KOPT-K1 (cell line): ENCODE results near the gene CLCN1.
"Not testable (repeated sequence)": the region's sequence is repeated elsewhere in the genome, so short reads cannot be mapped to it uniquely, and the experiment has no call there.

Source experiments
- H3K27ac ChIP-seq: fragments of 200-600 bp; sonication (generic); 2 replicates; pipeline ENCODE4 v1.5.1; 2016; ENCODE audit warnings: antibody characterized with exemption, mild to moderate bottlenecking, low read depth, low read length; ENCODE audit not compliant: poor library complexity, severe bottlenecking
- H3K36me3 ChIP-seq: fragments of 200-600 bp; sonication (generic); 2 replicates; pipeline ENCODE4 v1.5.1; 2017; ENCODE audit warnings: antibody characterized with exemption, mild to moderate bottlenecking, low read length, moderate library complexity; ENCODE audit not compliant: insufficient read depth
- H3K9me3 ChIP-seq: fragments of 200-600 bp; sonication (generic); 2 replicates; pipeline ENCODE4 v1.5.1; 2017; ENCODE audit warnings: antibody characterized with exemption, low read length, mild to moderate bottlenecking; ENCODE audit not compliant: insufficient read depth, poor library complexity, severe bottlenecking

CLCN1 gene

DNA sequence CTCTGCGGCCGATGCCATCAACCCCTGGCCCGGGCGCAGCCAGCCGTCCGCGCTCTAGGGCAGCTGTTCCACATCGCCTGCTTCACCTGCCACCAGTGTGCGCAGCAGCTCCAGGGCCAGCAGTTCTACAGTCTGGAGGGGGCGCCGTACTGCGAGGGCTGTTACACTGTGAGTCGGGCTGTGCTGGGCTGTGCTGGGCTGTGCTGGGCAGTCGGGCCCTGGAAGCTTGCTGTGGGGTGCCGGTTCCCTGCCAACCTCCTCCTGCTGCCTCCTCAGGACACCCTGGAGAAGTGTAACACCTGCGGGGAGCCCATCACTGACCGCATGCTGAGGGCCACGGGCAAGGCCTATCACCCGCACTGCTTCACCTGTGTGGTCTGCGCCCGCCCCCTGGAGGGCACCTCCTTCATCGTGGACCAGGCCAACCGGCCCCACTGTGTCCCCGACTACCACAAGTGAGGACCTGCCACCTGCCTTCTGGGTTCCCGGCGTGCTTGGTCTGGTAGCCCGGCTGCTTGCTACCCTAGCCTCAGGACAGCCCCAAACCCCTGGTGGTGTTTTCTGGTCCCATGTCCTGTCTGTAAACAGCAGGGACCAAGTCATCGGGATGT, 72.7 kb downstream of the CLCN1 start:
- H3K36me3 ChIP-seq = no peaks in the 10 kb centered on the region
- H3K9me3 ChIP-seq = no peaks in the 10 kb centered on the region
- H3K27ac ChIP-seq = no peak overlapping the region

DNA sequence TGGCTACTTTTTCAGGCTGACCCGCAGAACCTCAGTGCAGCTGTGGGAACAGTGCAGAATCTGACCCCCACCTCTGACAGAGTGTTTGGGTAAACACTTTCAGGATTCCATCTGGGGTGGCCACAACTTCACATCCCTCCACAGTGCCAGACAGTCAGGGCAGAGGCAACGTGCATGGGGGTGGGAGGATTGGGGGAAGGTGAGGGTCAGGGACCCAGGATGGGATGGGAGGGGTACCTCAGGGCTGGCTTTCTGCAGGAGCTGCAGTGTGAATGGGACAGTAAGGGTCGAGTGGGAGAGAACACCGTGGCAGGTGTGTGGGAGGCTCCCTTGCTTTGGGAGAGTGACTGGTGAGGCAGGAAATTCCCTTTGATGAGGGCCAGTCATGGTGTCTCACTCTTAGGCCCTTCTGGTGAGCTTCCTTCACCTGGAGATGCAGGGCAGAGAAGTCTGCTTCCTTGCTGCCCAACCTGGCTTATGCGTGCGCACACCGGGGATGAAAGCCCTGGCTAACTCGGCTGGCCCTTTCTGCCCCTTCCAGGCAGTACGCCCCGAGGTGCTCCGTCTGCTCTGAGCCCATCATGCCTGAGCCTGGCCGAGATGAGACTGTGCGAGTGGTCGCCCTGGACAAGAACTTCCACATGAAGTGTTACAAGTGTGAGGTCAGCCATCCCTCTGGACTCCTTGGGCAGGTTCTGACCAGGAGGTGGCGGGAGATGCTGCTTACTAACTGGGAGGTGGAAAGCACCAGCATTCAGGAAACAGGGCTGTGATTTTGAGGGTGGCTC, 73.6 kb downstream of the CLCN1 start:
- no peak overlapping the region for H3K27ac ChIP-seq
- H3K36me3 ChIP-seq = no peaks in the 10 kb centered on the region
- no peaks in the 10 kb centered on the region for H3K9me3 ChIP-seq

DNA sequence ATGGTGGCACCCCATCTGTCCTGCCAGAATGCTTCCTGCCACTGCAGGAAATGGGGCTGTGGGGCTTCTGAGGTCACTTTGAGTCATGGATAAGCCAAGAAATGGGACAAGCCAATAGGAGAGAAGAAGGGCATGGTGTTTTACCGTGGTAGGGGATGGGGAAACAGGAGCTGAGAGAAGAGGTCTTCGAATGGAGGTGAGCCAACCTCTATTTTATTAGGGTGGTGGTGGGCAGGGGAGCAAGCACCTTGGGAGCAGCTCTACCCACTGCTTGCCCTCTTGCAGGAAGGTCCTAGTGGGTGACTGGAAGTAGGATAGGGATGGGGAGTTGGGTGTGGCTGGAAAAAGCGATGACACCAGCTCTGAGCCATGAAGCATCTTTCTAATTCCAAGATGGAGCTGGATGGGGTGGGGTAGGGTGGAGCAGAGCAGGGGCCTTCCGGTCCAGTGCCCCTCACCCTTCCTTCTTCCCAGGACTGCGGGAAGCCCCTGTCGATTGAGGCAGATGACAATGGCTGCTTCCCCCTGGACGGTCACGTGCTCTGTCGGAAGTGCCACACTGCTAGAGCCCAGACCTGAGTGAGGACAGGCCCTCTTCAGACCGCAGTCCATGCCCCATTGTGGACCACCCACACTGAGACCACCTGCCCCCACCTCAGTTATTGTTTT, 74.3 kb downstream of the CLCN1 start:
- Histone ChIP-seq H3K36me3 (no peaks in the 10 kb centered on the region), H3K27ac (no peak overlapping the region), H3K9me3 (no peaks in the 10 kb centered on the region)

DNA sequence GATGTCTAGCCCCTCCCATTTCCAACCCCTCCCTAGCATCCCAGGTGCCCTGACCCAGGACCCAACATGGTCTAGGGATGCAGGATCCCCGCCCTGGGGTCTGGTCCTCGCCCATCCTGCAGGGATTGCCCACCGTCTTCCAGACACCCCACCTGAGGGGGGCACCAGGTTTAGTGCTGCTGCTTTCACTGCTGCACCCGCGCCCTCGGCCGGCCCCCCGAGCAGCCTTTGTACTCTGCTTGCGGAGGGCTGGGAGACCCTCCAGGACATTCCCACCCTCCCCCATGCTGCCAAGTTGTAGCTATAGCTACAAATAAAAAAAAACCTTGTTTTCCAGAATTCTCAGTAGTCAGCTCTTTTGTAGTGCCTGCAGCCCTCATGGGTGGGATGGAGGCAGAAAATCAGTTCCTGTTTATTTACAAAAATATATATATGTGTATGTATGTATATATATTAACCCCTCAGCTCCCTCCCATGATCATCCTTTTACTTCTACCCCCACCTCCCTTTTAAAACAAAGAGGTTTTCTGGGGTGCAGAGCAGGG, 74.9 kb downstream of the CLCN1 start:
- Histone ChIP-seq H3K36me3 (no peaks in the 10 kb centered on the region), H3K27ac (no peak overlapping the region)

DNA sequence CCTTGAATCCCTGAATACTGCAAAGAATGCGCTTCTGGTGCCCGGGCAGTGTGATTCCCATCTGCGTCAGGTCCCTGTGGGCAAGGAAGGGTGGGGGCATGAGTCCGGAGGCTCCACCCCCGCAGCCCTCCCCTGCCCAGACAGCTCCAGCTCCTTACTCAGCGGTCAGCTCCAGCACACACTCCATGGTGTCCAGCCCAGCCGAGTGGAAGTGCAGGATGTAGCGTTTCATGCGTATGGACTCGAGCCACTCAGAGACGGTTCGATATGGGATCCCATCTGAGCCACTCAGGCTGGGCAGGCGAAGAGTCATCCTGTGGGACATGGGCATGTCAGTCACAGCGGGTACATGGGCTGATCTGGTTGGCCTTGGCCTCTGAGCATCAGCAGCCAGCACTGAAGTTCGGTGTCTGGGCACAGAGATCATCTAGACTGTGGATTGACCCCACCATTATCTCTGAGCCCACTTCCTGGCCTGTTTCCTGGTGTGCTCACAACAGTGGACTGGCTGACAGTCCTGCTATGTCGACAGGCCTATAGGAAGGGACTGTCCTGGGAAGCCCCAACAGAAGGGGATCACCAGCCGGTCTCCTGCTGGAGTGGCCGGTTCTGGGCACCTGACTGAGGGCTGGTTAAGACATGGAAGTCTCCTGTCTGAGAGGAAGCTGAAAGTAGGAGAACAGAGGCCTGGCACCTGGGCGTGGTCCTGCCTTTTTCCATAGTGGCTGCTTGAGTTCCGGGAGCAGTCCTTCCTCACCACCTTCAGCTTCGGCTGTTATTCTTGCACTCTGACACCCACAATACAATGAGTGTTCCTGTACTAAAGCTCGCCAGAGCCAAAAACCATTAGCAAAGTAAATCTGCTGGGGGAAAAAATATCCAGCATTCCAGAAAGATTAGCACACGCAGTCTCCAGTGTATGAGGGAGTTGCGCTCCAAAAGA, 75.8 kb downstream of the CLCN1 start:
- H3K27ac ChIP-seq = no peak overlapping the region
- H3K36me3 ChIP-seq = no peaks in the 10 kb centered on the region
- no peaks in the 10 kb centered on the region for H3K9me3 ChIP-seq

More for the DNA sequence above, 74.9 kb downstream of the CLCN1 start:
- no peaks in the 10 kb centered on the region for H3K9me3 ChIP-seq

DNA sequence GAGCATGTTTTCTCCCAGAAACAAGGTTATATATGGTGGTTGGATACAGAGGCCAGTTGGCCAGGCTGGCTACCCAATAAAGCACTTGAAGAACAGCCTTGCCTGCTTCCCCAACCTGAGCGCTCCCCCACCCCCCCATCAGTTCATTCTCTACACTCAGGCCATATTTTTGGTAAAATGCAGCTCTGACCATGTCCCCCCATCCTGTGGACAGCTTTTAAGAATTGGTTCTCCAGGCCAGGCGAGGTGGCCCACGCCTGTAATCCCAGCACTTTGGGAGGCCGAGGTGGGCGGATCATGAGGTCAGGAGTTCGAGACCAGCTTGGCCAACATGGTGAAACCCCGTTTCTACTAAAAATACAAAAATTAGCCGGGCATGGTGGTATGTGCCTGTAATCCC, 76.5 kb downstream of the CLCN1 start:
- H3K9me3 ChIP-seq, H3K27ac ChIP-seq, H3K36me3 ChIP-seq: not testable (repeated sequence)

DNA sequence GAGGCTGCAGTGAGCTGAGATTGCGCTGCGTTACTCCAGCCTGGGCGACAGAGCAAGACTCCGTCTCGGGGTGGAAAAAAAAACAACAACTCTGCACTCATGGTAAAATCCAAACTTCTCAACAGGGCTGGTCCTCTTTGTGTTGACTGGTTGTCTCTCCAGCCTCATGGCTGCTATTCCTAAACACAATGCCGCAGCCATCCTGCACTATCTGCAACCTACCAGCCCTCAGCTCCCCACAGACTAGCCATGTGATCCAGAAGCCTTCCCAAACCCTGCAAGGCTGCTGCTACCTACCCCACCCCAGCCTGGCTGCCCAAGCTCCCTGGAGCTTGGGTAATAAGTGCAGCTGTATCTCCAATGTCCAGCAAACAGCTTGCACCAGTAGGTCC, 77.0 kb downstream of the CLCN1 start:
- no peaks in the 10 kb centered on the region for H3K36me3 ChIP-seq

DNA sequence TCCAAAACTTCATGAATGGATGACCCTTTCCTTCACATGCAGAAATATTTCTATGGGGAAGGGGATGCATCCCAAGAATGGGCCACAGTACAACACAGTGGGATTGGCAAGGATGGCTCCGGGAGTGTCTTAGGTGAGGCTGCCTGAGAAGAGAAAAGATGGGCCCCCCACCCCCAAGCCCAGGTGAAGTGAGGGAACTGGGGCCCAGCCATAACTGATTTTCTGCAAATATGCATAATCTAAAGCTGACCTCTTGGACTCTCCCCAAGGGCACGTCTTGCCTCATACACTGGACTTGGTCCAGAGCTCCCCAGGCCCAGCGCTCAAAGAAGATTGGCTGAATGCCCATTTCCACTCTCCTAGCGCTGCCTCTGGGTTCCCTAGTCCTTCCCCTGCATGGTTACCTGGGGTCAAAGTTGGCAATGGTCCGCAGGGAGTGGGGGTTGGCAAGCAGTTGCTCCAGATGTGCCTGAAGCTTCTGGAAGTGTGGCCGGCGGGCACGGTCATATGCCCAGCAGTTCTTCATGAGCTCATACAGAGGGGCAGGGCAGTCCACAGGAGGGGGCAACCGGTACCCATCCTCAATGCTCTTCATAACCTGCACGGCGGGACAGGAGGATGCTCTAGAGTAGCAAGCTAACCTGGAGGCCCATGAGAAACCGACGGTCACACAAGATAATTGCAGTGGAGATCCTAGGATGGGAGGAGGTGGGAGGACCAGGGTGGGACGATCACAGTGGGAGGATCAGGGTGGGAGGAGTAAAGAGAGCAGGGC, 77.5 kb downstream of the CLCN1 start:
- Histone ChIP-seq H3K9me3 (no peaks in the 10 kb centered on the region), H3K36me3 (no peaks in the 10 kb centered on the region), H3K27ac (no peak overlapping the region)

More for the DNA sequence above, 77.0 kb downstream of the CLCN1 start:
- H3K9me3 ChIP-seq = no peaks in the 10 kb centered on the region
- H3K27ac ChIP-seq = no peak overlapping the region

DNA sequence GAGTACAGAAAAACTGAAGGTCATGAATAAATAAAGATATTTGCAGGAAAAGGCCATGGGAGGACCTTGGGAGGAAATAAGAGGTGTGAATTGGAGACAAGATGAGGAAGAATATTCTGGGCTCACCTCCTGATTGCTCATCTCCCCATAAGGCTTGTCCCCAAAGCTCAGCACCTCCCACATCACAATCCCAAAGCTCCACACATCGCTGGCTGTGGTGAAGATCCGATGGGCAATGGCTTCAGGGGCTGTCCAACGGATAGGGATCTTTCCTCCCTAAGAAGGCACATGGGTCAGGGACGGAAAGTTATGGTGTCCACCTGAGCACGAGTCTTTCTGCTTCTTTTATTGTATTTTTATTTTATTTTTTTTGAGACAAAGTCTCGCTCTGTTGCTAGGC, 78.2 kb downstream of the CLCN1 start:
- no peaks in the 10 kb centered on the region for H3K9me3 ChIP-seq
- no peak overlapping the region for H3K27ac ChIP-seq
- no peaks in the 10 kb centered on the region for H3K36me3 ChIP-seq

DNA sequence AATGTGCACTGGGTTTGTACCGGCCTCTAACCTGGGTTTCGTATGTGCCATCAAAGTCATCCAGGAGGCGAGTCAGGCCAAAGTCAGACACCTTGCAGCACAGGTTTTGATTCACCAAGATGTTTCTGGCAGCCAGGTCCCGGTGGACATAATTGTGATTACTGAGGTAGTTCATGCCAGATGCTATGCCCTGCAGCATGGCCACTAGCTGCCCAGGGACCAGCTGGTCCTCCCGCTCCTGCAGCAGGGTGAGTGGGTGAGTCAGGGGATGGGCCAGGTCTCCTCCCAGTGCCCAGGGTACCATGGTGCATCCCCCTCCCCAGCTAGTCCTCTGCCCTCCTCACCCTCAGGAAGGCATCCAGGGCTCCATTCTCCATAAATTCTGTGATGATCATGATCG, 78.9 kb downstream of the CLCN1 start:
- no peak overlapping the region for H3K27ac ChIP-seq
- H3K36me3 ChIP-seq = no peaks in the 10 kb centered on the region
- no peaks in the 10 kb centered on the region for H3K9me3 ChIP-seq

DNA sequence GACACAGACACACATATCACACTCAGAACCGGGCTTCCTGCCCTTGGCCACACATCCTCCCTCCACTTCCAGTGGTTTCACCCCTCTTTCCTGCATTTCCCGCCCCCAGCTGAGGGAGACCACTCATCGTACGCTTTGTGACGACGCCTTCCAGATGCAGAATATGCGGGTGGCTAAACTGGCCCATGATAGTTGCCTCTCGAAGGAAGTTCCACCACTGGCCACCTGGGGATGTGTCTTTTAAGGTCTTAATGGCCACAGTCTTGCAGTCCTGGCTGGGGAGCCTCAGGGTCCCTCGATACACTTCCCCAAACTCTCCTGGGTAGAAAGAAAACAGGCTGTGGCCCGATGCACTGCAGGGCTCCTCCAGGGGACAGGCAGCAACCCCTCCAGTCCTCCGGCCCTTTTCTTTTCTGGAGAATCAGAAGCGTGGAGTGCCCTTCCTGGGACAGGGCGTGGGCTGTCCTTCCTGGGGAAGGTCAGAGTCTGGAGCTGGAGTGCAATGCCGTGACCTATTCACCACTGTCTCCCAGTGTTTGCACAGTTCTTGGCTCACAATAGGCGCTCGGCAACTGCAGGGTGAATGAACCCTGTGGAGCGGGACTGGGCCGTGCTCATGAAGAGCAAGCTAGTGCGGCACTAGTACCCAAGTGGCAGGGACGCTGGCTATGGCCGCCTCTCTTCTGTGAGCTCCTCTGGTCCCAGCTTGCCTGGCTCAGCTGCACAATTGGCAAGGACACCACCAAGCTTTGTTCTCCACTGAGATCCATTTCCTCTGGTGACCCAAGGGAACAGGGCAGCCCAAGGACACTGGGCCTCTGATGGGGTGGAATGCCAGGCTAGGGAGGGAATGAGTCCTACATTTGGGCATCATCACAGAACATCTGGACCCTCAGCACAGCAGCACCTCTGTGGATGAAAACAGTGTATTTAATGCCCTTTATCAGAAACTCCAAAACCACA, 79.6 kb downstream of the CLCN1 start:
- H3K9me3 ChIP-seq = no peaks in the 10 kb centered on the region
- H3K27ac ChIP-seq = no peak overlapping the region
- H3K36me3 ChIP-seq = no peaks in the 10 kb centered on the region

DNA sequence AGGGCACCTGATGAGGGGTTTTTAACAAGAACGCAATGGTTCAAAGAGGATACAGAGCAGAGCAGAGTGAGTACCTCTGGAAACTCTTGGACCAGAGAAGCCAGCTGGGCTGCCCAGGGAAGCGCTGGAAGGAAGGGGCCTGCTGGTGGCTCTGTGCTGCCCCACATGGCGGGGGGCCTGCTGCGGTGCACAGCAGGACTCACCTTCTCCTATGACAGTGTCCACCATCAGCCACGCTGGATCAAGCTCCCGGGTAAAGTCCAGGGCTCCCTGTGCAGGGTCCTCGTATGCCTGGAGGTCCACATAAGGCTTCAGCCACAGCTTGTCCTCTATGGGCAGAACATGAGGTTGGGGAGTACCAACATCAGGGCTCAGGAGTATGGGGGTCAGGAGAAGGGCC, 80.3 kb downstream of the CLCN1 start:
- Histone ChIP-seq H3K36me3 (no peaks in the 10 kb centered on the region), H3K27ac (no peak overlapping the region), H3K9me3 (no peaks in the 10 kb centered on the region)
